ENCODE measurements around the gene RARB.

The RARB gene

DNA sequence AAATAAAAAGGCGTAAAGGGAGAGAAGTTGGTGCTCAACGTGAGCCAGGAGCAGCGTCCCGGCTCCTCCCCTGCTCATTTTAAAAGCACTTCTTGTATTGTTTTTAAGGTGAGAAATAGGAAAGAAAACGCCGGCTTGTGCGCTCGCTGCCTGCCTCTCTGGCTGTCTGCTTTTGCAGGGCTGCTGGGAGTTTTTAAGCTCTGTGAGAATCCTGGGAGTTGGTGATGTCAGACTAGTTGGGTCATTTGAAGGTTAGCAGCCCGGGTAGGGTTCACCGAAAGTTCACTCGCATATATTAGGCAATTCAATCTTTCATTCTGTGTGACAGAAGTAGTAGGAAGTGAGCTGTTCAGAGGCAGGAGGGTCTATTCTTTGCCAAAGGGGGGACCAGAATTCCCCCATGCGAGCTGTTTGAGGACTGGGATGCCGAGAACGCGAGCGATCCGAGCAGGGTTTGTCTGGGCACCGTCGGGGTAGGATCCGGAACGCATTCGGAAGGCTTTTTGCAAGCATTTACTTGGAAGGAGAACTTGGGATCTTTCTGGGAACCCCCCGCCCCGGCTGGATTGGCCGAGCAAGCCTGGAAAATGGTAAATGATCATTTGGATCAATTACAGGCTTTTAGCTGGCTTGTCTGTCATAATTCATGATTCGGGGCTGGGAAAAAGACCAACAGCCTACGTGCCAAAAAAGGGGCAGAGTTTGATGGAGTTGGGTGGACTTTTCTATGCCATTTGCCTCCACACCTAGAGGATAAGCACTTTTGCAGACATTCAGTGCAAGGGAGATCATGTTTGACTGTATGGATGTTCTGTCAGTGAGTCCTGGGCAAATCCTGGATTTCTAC lies at the start of gene RARB:
Gene RARB, plus strand, starts transcription at position 322 of the 847 bp plus-strand sequence. Its CDS starts 469 bp downstream, at position 791.
- DNase-seq = no peak

DNA sequence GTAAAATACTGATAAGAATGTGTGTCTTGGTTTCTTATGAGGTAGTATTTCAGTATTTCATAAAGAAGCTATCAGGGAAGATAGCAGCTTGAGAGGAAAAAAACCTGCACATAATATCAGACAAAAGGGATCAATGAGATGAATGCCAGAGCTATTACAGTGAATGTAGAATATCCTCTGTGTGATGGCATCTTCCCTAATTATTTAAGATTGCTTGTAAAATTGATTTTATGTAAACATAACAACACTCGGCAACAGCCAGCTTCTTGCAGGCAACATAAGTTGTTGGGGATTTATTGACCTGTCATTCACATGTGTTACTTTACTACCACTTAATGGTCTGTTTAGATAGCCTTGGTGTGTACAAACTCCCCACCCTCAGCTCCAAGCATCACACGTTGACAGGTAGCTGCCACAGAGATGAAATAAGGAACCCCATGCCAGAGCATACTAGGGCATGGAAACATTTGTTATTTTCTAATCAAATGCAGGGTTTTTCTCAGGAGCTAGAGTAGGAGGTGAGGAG lies 49.2 kb upstream of the RARB start:
- DNase-seq = no peak

GRCh38 chr3:25380222-25380739 lies 47.8 kb upstream of the RARB start:
- DNase-seq = no peak

DNA sequence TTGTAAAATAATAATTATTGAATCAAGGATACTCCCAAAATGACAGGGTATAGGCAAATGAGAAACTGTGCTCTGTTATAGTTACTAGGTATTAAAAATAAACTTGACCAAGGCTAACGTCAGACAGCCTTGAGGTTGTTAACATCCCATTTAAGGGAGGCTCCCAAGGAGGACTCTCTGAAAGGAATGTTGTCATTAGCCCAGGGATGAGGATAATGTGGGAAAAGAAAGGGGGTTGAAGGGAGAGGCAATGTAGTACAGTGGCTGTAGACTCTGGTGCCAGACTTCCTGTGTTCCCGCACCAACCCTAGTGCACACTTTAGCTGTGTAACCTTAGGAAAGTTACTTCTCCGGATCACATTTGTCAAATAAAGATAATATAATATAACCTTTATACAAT lies 47.0 kb upstream of the RARB start:
- DNase-seq = no peak

GRCh38 chr3:25384471-25384870 lies 43.6 kb upstream of the RARB start:
- no peak for DNase-seq

DNA sequence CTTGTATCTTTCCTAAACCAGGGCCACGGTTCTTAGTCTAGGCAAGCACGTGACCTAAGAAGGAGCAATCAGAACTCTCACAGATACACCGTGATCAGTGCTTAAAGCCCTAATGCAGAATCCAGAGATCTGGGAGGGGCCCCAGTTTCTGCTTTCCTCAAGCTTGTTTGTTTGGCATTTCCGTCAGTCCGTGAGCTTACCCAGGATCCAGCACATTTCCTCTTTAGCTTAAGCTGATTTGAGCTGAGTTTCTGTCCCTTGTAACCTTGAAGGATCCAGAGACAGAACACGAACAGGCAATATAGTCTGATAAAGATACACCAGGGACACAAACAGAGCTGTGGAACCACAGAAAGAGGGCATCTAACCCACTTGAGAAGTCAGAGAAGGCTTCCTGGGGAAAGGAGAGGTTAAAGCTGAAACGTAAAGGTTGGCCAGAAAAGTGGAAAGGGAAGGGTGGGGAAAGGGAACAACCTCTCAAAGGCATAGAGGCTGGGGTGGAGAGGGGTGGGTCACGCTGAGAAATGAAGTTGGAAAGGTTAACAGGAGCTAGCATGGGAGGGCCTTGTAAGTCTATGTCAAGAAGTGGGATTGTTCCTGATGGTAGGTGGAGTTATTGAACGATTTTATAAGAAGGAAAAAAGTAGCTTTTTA lies 42.1 kb upstream of the RARB start:
- DNase-seq = no peak

- no peak for DNase-seq
Measured at GRCh38 chr3:25386686-25387255, 41.3 kb upstream of the RARB start.

GRCh38 chr3:25390605-25391004 lies 37.5 kb upstream of the RARB start:
- DNase-seq = no peak

GRCh38 chr3:25396251-25396650 lies 31.8 kb upstream of the RARB start:
- DNase-seq = no peak

- no peak for DNase-seq
Measured at GRCh38 chr3:25396686-25397085, 31.4 kb upstream of the RARB start.

DNA sequence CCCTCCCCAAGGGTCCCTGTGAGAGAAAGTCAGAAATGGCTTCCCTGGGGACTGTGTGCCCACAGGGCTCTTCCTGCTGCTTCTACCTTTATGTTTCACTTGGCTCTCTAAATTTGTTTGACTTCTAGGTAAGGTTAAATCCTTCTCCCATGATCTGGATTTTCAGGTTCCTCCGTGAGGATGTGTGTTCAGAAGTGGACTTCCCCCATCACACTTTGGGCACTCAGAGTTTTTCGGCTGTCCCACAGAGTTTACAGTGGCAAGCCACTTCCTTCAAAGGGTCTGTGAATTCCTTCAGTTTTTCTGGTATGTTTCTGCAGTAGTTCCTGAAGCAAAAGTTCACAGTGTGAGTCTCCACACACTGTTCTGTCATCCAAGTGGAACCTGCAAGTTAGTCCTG lies 30.9 kb upstream of the RARB start:
- DNase-seq = no peak

DNA sequence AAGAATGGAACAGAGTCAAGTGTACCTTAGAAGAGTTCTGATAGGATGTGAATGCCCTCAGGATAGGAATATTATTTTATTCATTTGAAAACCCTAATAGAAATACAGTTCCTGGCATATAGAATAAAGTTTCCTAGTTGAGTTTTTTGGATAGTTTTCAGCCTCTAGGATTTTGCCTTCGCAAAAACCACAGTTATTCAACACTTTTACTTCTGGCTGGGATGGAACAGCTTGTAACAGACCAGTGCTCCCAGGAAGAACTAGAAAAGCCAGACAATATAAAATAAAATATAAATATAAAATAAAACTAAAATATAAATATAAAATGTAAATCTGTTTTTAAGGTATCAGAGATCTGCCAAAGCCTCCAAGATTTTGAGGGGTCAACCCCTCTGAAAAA lies 27.5 kb upstream of the RARB start:
- no peak for DNase-seq

GRCh38 chr3:25403968-25404367 lies 24.1 kb upstream of the RARB start:
- DNase-seq = no peak

- no peak for DNase-seq
Measured at GRCh38 chr3:25404569-25404968, 23.5 kb upstream of the RARB start.

DNA sequence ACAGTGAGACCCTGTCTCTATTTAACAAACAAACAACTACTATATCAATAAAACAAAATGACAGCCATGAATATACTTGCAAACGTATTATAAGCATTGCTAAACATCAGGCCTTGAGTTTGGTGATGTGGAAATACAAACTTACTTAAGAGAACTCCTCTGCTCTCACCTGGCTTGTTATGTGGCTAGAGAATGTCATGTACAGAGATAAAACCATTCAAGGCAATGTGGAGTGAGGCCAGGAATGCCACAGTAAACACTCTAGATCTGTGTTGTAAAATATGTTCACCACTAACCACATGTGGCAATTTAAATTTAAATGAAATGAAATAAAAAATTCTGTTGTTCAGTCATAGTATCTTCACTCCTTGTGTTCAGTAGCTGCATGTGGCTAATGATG lies 22.7 kb upstream of the RARB start:
- no peak for DNase-seq

GRCh38 chr3:25410703-25411102 lies 17.4 kb upstream of the RARB start:
- no peak for DNase-seq

- no peak for DNase-seq
Measured at GRCh38 chr3:25412269-25412668, 15.8 kb upstream of the RARB start.

GRCh38 chr3:25416176-25416575 lies 11.9 kb upstream of the RARB start:
- DNase-seq = no peak

GRCh38 chr3:25418596-25418995 lies 9.5 kb upstream of the RARB start:
- DNase-seq = no peak

- no peak for DNase-seq
Measured at GRCh38 chr3:25419251-25419650, 8.8 kb upstream of the RARB start.

GRCh38 chr3:25420147-25420546 lies 7.9 kb upstream of the RARB start:
- DNase-seq = no peak

- no peak for DNase-seq
Measured at GRCh38 chr3:25420885-25421284, 7.2 kb upstream of the RARB start.

DNA sequence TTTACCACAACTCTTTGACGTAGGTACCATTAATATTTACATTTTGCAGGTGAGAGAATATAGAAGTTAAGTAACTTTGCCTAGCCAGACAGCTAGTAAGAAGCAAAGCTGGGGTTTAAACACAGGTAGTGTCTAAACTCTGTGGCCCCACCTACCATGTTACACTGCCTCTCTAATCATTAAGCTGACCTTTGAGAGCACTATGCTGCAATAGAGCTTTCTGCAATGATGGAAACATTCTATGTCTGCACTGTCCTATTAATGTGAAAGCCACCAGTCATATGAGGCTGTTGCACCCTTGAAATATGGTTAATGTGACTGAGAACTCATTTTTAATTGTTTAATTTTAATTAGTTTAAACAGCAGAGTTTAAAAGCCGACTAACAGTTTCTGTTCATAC lies 6.3 kb upstream of the RARB start:
- DNase-seq = no peak

Measured in NCI-H187 (cell line).